NB4 (cell line): ENCODE data around the gene INO80B.
"Not testable (repeated sequence)": the region's sequence is repeated elsewhere in the genome, so short reads cannot be mapped to it uniquely, and the experiment has no call there.

Experiments
- DNase-seq: peaks from one replicate; pipeline ENCODE4 v3.0.0; 2010; ENCODE audit warnings: low read depth
- H3K4me3 ChIP-seq: one replicate; pipeline ENCODE4 v1.5.1; 2011; ENCODE audit warnings: mild to moderate bottlenecking, low read depth, low read length, moderate library complexity
- CTCF ChIP-seq: IDR thresholded peaks from one replicate; pipeline ENCODE4 v1.5.1; 2012; ENCODE audit warnings: low read depth, low read length
- MAX ChIP-seq: IDR thresholded peaks from 2 replicates; pipeline ENCODE4 v1.6.1; 2011; ENCODE audit warnings: low read depth, low read length
- MYC ChIP-seq: IDR thresholded peaks from 2 replicates; pipeline ENCODE4 v1.6.1; 2011; ENCODE audit warnings: low read depth, low read length
- POLR2A ChIP-seq: IDR thresholded peaks from 2 replicates; pipeline ENCODE4 v1.6.1; 2011; ENCODE audit warnings: mild to moderate bottlenecking; ENCODE audit not compliant: insufficient read length; ENCODE audit errors: extremely low read depth

Gene INO80B

GRCh38 chr2:74461187-74462053 is 6.5 kb downstream of the INO80B start:
- DNase-seq: peak; percentile 56
- H3K4me3 ChIP-seq: no peak overlapping the region
- TF ChIP-seq CTCF (peak; percentile 49), POLR2A (no peak)

- TF ChIP-seq MYC (no peak), CTCF (no peak), POLR2A (no peak), MAX (no peak)
- no peak for DNase-seq
- H3K4me3 ChIP-seq: no peak overlapping the region
Measured at GRCh38 chr2:74462054-74462785, 7.3 kb downstream of the INO80B start.

- TF ChIP-seq CTCF (no peak), MAX (no peak), MYC (no peak), POLR2A (no peak)
- no peak overlapping the region for H3K4me3 ChIP-seq
- DNase-seq: no peak
Measured at GRCh38 chr2:74462786-74463105, 7.9 kb downstream of the INO80B start.

GRCh38 chr2:74464406-74464805 is 9.5 kb downstream of the INO80B start:
- H3K4me3 ChIP-seq: peak overlapping the region; percentile 80
- TF ChIP-seq CTCF: no peak
- peak; percentile 27; the same call in 1 of the 2 replicates for TF ChIP-seq MAX
- DNase-seq: peak; percentile 46

GRCh38 chr2:74470742-74471141 is 15.9 kb downstream of the INO80B start:
- not testable (repeated sequence) for H3K4me3 ChIP-seq, DNase-seq

- no peak for DNase-seq
- TF ChIP-seq POLR2A (no peak), MAX (no peak), CTCF (no peak), MYC (no peak)
- H3K4me3 ChIP-seq: peak overlapping the region; percentile 94
Measured at GRCh38 chr2:74471332-74472065, 16.6 kb downstream of the INO80B start.
